Subcutaneous adipose tissue (tissue), 4 donors: ENCODE data around the gene NLRP5. TPM values are rescaled to one million over a fixed set of nuclear protein-coding genes. Genes with fewer than 3 reads are reported as not detected.

Experiments used
- CTCF ChIP-seq: fragments of 450-650 bp; IDR thresholded peaks from one replicate; pipeline ENCODE4 v1.5.1; 2016; ENCODE audit warnings: low read depth, mild to moderate bottlenecking, control low read depth, antibody characterized with exemption, moderate library complexity
- total RNA-seq, 4 donors: library from RNA; depleted of rRNA; stranded (reverse); fragments of >200 nt; gene quantifications; one replicate each; pipeline ENCODE4 v1.1.0, GENCODE V29; 2016

The NLRP5 gene
- total RNA-seq, 4 donors from 2014 or later = not detected

- TF ChIP-seq CTCF = no peak
Measured at GRCh38 chr19:55962186-55962585, 24.4 kb upstream of the NLRP5 start.

GRCh38 chr19:55973982-55974381 is 12.6 kb upstream of the NLRP5 start:
- no peak for TF ChIP-seq CTCF

- TF ChIP-seq CTCF = no peak
Measured at GRCh38 chr19:55980415-55980814, 6.2 kb upstream of the NLRP5 start.

GRCh38 chr19:55985254-55985653 is 1.3 kb upstream of the NLRP5 start:
- no peak for TF ChIP-seq CTCF

- TF ChIP-seq CTCF = no peak
Measured at GRCh38 chr19:55990831-55991230, 4.3 kb downstream of the NLRP5 start.

GRCh38 chr19:55993492-55993891 is 6.9 kb downstream of the NLRP5 start:
- no peak for TF ChIP-seq CTCF

GRCh38 chr19:56014765-56015164 is 28.2 kb downstream of the NLRP5 start:
- no peak for TF ChIP-seq CTCF

- TF ChIP-seq CTCF = no peak
Measured at GRCh38 chr19:56015756-56016155, 29.2 kb downstream of the NLRP5 start.
